HG03060 (cell line): ENCODE measurements around the gene ADAM12.

ENCODE experiments used
- ATAC-seq: cut with Tn5 transposase; IDR thresholded peaks from one replicate; pipeline ENCODE4 v1.9.1; 2021; ENCODE audit warnings: low read depth, moderate number of reproducible peaks; ENCODE audit not compliant: unreplicated experiment

The ADAM12 gene

GRCh38 chr10:126006264-126006663 lies 382.0 kb downstream of the ADAM12 start:
- ATAC-seq = no peak

GRCh38 chr10:126004752-126005151 lies 383.5 kb downstream of the ADAM12 start:
- no peak for ATAC-seq

- no peak for ATAC-seq
Measured at GRCh38 chr10:126001576-126001975, 386.7 kb downstream of the ADAM12 start.

DNA sequence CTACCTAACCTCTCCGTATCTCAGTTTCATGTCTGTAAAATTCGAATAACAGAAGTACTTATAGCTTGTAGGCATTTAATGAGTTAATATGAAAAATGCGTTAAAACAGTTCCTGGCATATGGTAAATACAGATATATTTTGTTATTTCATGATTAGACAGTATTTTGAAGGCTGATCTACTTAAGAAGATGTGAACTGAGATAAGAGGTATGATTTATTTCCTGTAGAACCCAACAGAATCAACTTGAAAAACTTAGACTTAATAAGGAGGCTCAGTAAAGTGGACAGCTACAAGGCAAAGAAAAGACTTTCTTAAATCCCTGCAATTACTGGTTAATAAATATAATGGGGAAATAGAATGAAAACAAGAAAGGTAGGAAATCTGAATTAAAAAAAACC lies 388.6 kb downstream of the ADAM12 start:
- no peak for ATAC-seq

DNA sequence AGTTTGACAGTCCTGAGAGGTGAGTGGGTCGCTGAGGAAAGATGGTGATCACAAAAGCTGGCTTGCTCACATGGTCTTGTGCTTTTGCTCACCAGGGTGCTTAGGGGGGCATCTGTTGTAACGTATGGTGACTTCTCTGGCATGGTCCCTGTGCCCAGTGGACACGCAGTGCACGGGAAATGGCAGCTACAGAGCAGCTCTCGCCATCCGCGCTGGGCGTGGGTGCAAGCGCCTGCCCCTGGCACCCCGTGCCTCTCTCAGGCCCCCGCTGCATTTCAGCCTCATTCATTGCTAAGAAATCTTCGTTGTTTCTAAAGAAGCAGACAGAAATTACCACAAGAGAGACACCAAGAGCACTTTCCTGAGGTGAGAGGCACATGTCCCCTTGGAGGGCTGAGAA lies 390.7 kb downstream of the ADAM12 start:
- no peak for ATAC-seq

GRCh38 chr10:125995726-125996304 lies 392.5 kb downstream of the ADAM12 start:
- no peak for ATAC-seq

- no peak for ATAC-seq
Measured at GRCh38 chr10:125994601-125995000, 393.7 kb downstream of the ADAM12 start.

GRCh38 chr10:125992254-125992653 lies 396.0 kb downstream of the ADAM12 start:
- ATAC-seq = no peak

- no peak for ATAC-seq
Measured at GRCh38 chr10:125991392-125991791, 396.9 kb downstream of the ADAM12 start.

DNA sequence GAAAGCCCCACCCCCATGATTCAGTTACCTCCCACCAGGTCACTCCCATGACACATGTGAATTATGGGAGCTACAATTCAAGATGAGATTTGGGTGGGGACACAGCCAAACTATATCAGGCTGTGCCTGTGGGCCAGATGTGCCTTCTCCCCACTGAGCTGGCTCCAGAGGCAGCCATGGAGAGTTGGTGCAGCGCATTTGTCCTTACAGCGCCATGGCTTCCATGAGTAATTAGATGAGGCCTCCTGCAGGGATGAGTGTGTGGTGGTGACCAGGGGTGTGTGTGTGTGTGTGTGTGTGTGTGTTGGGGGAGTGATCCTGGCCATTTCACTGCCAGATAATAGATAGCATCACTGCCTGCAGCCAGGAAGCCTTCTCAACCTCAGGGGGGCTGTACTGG lies 397.3 kb downstream of the ADAM12 start:
- ATAC-seq = no peak

- no peak for ATAC-seq
Measured at GRCh38 chr10:125989791-125990190, 398.5 kb downstream of the ADAM12 start.

DNA sequence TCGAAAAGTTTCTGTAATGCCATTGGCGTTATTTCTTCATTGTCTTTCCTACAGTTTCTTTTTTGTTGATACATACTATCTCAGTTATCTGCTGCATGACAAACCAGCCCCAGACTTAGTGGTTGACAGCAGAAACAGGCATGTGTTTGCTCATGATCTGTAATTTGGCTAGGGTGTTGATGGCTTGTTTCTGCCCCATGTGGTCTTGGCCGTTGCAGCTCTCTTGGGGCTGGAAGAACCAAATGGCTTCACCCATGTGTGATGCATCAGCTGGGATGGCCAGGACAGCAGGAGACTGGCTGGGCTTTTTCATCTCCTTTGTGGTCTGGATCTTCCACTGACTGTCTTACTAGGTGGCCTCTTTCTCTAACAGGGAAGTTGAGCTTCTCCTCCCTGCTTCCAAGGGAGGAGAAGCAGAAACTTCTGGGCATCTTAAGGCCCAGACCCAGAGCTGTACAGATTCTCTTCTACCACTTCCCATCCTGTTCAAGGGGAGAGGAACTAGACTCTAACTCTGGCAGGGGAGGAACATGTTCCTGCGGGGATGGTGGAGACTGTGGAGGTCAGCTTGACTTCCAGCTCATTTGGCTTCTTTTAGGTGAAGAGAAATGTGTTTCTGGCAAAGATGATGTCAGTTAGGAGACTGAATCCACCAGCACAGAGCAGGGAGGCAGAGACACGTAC lies 402.6 kb downstream of the ADAM12 start:
- ATAC-seq = no peak

DNA sequence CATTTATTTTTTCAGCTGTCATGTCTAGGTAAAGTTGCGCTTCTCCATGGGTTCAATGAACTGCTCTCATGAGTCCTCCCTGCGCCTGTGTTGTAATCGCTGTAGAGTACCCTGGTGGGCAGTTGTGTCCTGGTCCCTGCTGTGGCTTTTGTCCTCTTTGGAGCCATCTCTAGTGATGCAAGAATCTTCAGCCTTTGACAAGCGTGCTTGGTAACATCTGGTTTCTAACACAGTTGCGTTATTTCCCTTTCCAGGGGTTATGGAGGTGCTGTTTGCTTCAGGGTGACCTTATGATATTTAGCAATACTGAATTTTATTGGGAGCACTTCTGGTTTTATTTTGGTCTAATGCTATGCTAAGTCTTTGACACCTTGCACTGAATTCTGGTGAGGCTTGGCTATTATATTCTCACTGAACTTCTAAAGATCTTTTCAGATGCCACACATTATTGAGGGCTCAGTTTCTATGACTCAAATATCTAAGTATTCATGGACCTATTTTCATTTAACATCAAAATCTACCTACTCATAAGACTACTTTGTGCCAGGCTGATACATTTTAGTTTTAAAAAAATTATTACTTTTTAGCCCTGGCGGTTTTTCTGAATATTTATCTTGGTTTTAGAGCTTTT lies 403.3 kb downstream of the ADAM12 start:
- no peak for ATAC-seq

DNA sequence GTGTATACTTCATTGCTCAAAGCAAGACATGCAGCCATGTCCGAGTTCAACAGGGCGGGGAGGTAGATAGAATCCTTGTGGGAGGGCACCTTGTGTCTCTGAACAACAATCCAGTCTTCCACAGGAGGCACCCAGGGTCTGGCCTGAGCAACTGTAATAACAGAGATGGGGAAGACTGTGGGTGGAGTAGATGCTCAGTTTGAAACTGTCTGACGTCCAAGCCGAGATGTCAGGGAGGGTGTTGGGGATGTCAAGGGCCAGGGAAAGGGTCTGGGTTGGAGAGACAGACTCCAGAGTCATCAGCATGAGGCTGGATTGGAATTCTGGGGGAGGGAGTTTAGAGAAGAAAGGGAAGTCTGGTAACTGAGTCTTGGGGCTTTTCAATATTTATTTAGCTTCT lies 403.9 kb downstream of the ADAM12 start:
- ATAC-seq = no peak

DNA sequence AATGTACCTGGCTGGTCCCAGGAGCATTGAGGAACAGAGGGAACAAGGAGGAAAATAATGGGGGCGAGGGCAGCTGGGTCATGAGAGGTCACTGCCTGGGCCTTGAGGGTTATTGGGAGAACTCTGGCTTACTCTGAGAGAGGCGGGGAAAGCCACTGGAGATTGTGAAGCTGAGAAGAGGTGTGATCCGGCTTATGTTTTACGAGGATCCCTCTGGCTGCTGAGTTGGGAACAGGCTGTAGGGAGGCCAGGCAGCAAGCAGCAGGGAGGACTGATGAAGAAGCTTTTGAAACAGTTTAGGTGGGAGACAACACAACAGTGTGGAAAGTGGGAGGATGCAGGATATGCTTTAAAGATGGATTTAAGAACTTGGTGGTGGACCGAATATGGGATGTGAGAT lies 404.6 kb downstream of the ADAM12 start:
- ATAC-seq = no peak

GRCh38 chr10:125983161-125983560 lies 405.1 kb downstream of the ADAM12 start:
- ATAC-seq = no peak

DNA sequence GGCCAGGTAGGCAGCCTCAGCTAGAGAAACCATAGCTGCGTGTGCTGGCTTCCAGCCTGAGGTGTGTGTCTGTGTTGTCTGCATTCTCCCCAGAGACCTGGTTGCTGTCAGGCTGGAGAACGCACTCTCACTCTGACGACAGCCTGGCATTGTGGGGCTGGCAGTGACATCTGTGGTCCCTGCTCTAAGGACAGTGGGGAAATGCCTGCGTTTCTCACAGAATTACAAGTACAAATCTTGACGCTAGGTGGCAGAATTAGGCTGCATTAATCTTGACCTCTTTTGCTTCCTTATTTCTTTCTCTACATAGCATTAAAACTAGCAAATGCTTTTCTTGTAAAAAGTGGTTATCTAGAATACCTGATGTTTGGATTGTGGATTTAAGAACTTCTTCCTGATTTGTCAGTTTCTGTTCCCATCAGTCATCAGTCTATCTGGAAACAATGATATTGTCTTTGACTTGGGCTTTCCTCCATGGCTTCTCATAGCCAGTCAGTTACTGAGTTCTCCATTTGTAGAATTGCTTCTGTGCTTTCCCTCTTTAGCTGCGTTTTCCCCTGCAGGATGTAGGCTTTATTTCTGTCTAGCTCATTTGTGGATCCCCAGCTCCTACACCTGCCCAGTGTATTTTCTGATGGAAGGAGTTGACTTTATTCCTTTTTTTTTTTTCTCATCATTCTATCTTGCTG lies 405.9 kb downstream of the ADAM12 start:
- ATAC-seq = peak; percentile 76

- no peak for ATAC-seq
Measured at GRCh38 chr10:125980521-125981035, 407.7 kb downstream of the ADAM12 start.

DNA sequence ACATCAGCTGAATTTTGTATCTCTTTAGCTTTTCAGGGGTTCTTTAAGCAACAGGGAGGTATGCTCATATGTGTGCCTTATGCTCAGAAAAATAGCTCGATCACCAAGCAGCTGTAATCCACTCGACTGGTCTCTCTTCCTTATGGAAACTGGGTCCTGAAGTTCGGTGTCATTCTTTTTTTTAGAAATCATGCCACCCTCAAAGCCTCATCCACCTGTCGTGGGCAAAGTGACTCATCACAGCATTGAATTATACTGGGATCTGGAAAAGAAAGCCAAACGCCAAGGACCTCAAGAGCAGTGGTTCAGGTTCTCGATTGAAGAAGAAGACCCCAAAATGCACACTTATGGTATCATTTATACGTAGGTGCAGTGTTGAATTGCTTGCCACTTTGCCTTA lies 408.3 kb downstream of the ADAM12 start:
- ATAC-seq = no peak

- ATAC-seq = no peak
Measured at GRCh38 chr10:125976960-125977605, 411.2 kb downstream of the ADAM12 start.
